TTC549 (cell line): ENCODE measurements around the gene PKD1L1.
"Not testable (repeated sequence)": the region's sequence is repeated elsewhere in the genome, so short reads cannot be mapped to it uniquely, and the experiment has no call there.

Experiments
- FAIRE-seq: peaks from 2 replicates; lab custom pipeline; 2012; peaks lifted over from hg19 to GRCh38; lab: Jason Lieb, UNC

PKD1L1 gene

GRCh38 chr7:47948141-47948790 lies at the start of gene PKD1L1:
Gene PKD1L1 (minus strand): TSS chr7:47948466. CDS start chr7:47948440, 26 bp downstream.
- no peak for FAIRE-seq

DNA sequence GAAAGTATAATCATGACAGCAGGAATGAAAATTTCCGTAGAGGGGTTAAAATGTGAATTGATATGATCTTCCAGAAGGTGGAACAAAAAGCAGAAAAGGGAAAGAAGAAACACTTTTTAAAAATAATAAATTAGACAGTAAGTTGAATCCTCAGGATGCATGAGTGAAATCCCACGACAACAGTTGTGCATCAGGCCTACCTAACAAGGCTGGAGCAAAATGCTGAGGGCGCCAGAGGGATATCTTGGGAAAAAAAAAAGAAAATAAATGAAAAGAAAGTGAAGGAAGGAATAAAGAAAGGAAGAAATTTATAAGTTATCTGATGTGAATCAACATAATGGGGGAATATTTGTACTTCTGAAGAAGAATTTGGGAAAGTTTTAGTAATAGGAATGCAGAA lies 44.2 kb upstream of the PKD1L1 start:
- FAIRE-seq: no peak

DNA sequence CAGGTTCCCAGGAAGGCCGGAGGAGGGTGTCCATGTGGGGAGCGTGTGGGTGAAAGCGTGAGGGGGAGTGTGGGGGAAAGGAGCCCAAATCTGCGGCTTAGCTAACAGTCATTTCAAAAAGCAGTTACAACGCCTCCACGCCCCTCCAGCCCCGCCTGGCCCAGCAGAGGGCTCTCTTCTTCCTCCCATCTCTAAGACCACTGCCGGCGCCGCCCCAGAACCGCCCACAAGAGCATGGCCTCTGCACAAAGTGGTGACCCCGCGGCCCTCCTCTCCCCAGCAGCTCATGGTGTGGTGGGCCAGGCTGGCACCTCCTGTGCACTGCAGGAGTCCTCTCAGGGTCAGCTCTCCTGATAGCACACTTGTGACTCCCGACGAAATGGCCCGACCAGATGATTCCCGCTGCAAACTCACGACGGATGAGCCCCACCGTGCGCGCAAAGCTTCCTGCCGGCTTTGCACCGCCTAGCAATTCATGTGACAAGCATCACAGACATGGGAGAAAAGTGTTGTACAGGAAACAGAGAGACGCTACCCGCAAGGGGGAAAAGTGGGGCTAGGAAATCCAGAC lies 43.6 kb upstream of the PKD1L1 start:
- no peak for FAIRE-seq

DNA sequence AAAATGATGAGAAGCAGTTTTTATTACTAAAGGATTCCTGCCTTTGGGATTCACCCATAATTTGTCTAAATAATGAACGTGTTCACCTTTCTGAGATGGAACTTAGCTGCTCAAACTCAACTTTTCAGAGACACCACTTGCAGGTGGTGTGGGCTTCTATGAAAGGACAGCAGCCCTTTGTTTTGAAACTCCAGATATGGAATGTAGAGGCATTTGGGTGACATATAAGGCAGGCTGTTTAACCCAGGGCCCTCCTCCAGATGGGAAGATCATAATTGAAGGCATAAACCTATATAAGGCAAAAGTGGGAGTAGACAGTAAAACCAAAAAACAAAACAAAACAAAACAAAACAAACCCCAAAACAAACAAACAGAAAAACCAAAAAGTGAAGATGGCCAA lies 43.0 kb upstream of the PKD1L1 start:
- FAIRE-seq: no peak

DNA sequence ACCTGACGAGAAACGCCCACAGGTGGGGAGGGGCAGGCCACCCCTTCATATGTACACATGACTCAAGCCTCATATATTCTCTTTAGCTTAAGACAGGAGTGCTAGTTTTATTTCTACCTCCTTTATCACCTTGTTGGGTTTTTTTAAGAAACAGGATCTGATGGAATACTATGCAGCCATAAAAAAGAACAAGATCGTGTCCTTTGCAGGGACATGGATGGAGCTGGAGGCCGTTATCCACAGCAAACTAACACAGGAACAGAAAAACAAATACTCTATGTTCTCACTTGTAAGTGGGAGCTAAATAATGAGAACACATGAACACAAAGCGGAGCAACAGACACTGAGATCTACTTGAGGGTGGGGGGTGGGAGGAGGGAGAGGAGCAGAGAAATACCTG lies 42.3 kb upstream of the PKD1L1 start:
- no peak for FAIRE-seq

DNA sequence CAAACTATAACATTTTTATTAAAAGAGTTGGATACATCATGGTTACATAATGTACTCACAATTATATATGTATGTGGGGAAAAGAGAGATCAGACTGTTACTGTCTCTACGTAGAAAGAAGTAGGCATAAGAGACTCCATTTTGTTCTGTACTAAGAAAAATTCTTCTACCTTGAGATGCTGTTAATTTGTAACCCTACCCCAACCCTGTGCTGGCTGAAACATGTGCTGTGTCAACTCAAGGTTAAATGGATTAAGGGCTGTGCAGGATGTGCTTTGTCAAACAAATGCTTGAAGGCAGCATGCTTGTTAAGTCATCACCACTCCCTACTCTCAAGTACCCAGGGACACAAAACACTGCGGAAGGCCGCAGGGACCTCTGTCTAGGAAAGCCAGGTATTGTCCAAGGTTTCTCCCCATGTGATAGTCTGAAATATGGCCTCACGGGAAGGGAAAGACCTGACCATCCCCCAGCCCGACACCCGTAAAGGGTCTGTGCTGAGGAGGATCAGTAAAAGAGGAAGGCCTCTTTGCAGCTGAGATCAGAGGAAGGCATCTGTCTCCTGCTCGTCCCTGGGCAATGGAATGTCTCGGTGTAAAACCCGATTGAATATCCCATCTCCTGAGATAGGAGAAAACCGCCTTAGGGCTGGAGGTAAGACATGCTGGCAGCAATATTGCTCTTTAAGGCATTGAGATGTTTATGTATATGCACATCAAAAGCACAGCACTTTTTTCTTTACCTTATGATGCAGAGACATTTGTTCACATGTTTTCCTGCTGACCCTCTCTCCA lies 41.5 kb upstream of the PKD1L1 start:
- not testable (repeated sequence) for FAIRE-seq

- peak; percentile 42 for FAIRE-seq
Observed at GRCh38 chr7:47988496-47989386, 40.5 kb upstream of the PKD1L1 start.

- FAIRE-seq: no peak
Observed at GRCh38 chr7:47982610-47983009, 34.3 kb upstream of the PKD1L1 start.

DNA sequence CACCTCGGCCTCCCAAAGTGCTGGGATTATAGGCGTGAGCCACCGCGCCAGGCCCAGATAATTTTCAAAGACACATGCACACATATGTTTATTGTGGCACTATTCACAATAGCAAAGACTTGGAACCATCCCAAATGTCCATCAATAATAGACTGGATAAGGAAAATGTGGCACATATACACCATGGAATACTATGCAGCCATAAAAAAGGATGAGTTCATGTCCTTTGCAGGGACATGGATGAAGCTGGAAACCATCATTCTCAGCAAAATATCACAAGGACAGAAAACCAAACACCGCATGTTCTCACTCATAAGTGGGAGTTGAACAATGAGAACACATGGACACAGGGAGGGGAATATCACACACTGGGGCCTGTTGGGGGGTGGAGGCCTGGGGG lies 32.4 kb upstream of the PKD1L1 start:
- FAIRE-seq: not testable (repeated sequence)

DNA sequence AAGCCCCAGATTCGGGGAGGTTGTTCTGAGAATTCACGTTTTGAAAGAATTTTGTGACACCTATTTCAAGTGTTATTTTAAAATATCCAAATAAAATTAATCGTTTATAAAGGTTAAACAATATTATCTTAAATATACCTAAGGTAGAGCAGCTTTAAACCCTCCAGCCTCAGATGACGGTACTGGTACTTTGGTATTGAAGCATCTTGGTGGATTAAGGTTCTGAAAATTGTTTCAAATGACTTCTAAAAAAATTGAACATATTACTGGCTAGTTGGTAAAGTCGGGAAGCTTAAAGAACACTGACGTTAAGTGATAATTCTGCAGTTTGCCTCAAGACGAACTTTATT lies 31.5 kb upstream of the PKD1L1 start:
- no peak for FAIRE-seq

DNA sequence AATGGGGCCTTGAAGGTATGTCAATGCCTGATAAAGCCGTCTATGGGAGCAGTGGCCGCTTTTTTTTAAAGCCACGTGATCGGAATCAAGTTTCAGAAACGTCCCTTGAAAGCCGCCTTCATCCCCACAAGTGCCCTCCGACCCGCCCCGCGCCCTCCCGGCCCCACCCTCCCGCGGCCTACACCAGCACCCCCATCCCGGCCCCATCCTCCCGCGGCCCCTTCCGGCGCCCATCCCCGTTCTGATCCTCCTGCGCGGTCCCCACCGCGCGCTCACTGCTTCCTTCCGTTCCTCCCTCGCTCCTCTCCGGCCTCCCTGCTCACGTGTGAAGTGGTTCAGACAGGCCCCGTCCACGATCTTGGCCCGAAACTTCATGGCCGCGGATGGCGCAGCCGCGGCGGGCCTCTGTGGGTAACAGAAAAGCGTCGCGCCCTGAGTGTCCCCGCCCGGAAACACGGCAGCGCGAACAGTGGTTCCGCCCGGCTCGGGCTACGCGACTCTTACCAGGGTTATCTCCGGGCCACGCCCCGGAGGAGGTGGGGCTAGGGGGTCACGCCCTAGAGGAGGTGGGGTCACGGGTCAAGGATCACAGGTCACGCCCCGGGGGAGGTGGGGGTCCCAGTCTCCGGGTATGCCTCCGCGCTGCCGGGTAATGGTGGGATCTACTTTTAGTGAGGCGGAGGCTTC lies 31.0 kb upstream of the PKD1L1 start, which contains the start of gene HUS1:
TSS of gene HUS1 (minus strand) at position 471 of the 687 bp plus-strand sequence. CDS start at position 375, 96 bp downstream.
- FAIRE-seq: no peak

GRCh38 chr7:47978790-47979144 lies 30.5 kb upstream of the PKD1L1 start:
- FAIRE-seq: no peak

DNA sequence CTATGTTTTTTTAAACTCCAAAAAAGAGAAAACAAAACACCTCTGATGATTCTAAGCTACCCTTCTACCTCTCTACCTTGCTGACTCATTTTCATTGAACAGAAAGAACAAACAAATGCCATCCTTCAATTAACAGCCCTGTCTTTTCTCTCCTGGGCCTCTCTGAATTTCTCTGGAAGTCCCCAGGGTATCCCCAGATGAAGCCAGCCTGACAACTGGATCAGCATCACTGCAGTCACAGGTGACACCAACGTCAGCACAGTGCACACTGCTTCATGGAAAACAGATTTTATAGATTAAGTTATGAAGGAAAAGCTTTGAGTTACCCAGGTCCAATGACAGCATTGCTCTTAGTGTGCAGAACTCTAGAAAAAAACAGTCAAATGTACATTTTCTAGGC lies 25.5 kb upstream of the PKD1L1 start:
- FAIRE-seq: no peak

GRCh38 chr7:47970761-47971160 lies 22.5 kb upstream of the PKD1L1 start:
- no peak for FAIRE-seq

GRCh38 chr7:47968847-47969774 lies 20.8 kb upstream of the PKD1L1 start:
- FAIRE-seq: peak; percentile 81

- FAIRE-seq: no peak
Observed at GRCh38 chr7:47967708-47968107, 19.4 kb upstream of the PKD1L1 start.

DNA sequence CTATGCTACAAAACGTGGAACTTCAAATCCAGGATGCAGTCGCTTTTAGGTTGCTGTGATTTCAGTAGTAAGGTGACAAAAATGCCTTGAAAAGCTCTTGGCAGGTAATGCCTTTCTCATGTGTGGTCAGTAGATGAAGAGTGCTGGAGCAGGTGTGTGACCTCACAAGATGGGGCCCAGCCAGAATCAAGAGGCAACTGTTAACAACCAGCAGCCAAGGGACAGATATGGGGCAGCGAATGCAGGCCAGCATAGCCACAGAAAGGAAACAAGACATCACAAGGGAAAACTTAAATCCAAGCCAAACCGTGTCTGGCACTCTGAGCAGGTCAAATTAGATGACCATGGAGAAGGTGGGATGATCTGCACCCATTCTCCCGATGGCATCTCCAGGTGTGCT lies 18.9 kb upstream of the PKD1L1 start:
- FAIRE-seq: no peak

- no peak for FAIRE-seq
Observed at GRCh38 chr7:47965456-47965855, 17.2 kb upstream of the PKD1L1 start.

GRCh38 chr7:47962262-47962661 lies 14.0 kb upstream of the PKD1L1 start:
- no peak for FAIRE-seq

DNA sequence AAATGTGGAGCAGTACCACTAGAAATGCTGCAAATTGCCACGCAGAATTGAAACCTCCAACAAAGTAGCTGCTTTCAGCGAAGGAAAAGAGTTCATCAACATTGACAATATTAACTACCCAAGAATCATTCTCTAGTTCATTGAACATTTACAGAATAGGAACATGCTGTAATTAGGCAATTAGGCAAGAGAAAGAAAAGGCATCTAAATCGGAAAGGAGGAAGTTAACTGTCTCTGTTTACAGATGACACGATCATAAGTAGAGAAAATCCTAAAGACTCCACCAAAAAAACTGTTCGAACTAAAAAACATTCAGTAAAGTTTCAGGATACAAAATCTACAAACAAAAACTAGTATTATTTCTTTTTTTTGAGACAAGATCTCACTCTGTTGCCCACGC lies 8.9 kb upstream of the PKD1L1 start:
- FAIRE-seq: no peak

DNA sequence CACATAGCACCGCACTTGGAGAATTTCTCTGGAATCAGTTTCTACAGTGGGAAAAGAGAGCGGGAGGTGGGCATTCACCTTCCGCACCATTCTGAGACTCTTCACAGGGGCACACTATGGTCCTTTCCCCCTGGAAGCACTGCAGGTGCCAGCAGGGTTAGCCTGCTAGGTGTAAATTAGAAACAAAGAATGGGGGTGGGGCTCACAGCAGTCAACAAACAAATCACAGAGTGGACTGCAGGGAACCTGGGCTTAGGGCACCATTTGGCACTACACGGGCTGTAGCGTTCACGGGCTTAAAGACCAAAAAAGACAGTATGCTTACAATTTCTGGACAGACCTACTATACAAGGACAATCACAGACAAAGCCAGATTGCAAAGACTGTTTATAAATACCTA lies 8.0 kb upstream of the PKD1L1 start:
- no peak for FAIRE-seq
